WTC11 (cell line): Measurements from ENCODE around the gene PES1. TPM values are rescaled to one million over a fixed set of nuclear protein-coding genes. Genes with fewer than 3 reads are reported as not detected.

Experiments
- ATAC-seq: fragments of 200-7000 bp; cut with Tn5 transposase; 2 replicates; pipeline ENCODE4 v1.10.0; 2021; ENCODE audit warnings: mild to moderate bottlenecking, moderate library complexity
- CTCF ChIA-PET: fragments of 300-600 bp; sonication (Branson Sonifier 250); formaldehyde crosslinking; loops from one replicate; lab custom pipeline; 2021; ENCODE audit warnings: antibody characterized with exemption; lab: Charles Lee
- POLR2A ChIA-PET: fragments of 350-600 bp; sonication (Branson Sonifier 250); formaldehyde crosslinking; loops from one replicate; lab custom pipeline; 2021; ENCODE audit warnings: antibody characterized with exemption; lab: Charles Lee
- DNase-seq: peaks from one replicate; pipeline ENCODE4 v3.0.0; 2021; ENCODE audit warnings: low spot score
- H3K27ac Mint-ChIP-seq: 2 replicates; pipeline ENCODE4 v1.8.0; 2021; ENCODE audit warnings: mixed read lengths
- H3K27me3 Mint-ChIP-seq: 2 replicates; pipeline ENCODE4 v1.8.0; 2021; ENCODE audit warnings: low read depth, mild to moderate bottlenecking, moderate library complexity, mixed read lengths
- H3K36me3 Mint-ChIP-seq: 2 replicates; pipeline ENCODE4 v1.8.0; 2021; ENCODE audit warnings: mixed read lengths
- H3K4me1 Mint-ChIP-seq: 2 replicates; pipeline ENCODE4 v1.8.0; 2022; ENCODE audit warnings: mixed read lengths
- H3K4me3 Mint-ChIP-seq: 2 replicates; pipeline ENCODE4 v1.8.0; 2021; ENCODE audit warnings: mild to moderate bottlenecking, moderate library complexity, mixed read lengths
- H3K9me3 Mint-ChIP-seq: 2 replicates; pipeline ENCODE4 v1.8.0; 2021; ENCODE audit warnings: mixed read lengths
- ATF2 ChIP-seq: sonication (generic); formaldehyde crosslinking; IDR thresholded peaks from 2 replicates; pipeline ENCODE4 v1.8.1; 2022; ENCODE audit warnings: low read depth, missing genetic modification reagents, borderline replicate concordance
- CDX4 ChIP-seq: fragments of 250-450 bp; sonication (Bioruptor Pico); IDR thresholded peaks from 2 replicates; pipeline ENCODE4 v1.9.0; 2021; ENCODE audit warnings: moderate library complexity, mild to moderate bottlenecking, inconsistent platforms, borderline replicate concordance
- CREB1 ChIP-seq: sonication (generic); formaldehyde crosslinking; IDR thresholded peaks from 2 replicates; pipeline ENCODE4 v1.8.0; 2023; ENCODE audit warnings: mild to moderate bottlenecking, missing genetic modification reagents
- E2F1 ChIP-seq: sonication (generic); formaldehyde crosslinking; IDR thresholded peaks from 2 replicates; pipeline ENCODE4 v1.8.0; 2022; ENCODE audit warnings: mild to moderate bottlenecking, missing genetic modification reagents
- ESRRA ChIP-seq: sonication (generic); formaldehyde crosslinking; IDR thresholded peaks from 2 replicates; pipeline ENCODE4 v1.8.1; 2022; ENCODE audit warnings: mild to moderate bottlenecking, missing genetic modification reagents, borderline replicate concordance
- FOXJ3 ChIP-seq: sonication (generic); formaldehyde crosslinking; IDR thresholded peaks from 2 replicates; pipeline ENCODE4 v1.9.0; 2021; ENCODE audit warnings: missing genetic modification reagents, mild to moderate bottlenecking, borderline replicate concordance
- FOXK1 ChIP-seq: sonication (generic); formaldehyde crosslinking; IDR thresholded peaks from 2 replicates; pipeline ENCODE4 v1.8.0; 2022; ENCODE audit warnings: mild to moderate bottlenecking, moderate library complexity, missing genetic modification reagents
- GABPB1 ChIP-seq: sonication (generic); formaldehyde crosslinking; IDR thresholded peaks from 2 replicates; pipeline ENCODE4 v1.8.1; 2023; ENCODE audit warnings: mild to moderate bottlenecking, missing genetic modification reagents
- NFATC4 ChIP-seq: fragments of 250-450 bp; sonication (Bioruptor Pico); IDR thresholded peaks from 2 replicates; pipeline ENCODE4 v1.9.0; 2021; ENCODE audit warnings: mild to moderate bottlenecking
- SMAD4 ChIP-seq: sonication (generic); formaldehyde crosslinking; IDR thresholded peaks from 2 replicates; pipeline ENCODE4 v1.8.0; 2022; ENCODE audit warnings: mild to moderate bottlenecking, missing genetic modification reagents
- SOX15 ChIP-seq: fragments of 250-450 bp; sonication (Bioruptor Pico); IDR thresholded peaks from 2 replicates; pipeline ENCODE4 v1.9.0; 2021; ENCODE audit warnings: mild to moderate bottlenecking
- SP1 ChIP-seq: sonication (generic); formaldehyde crosslinking; conservative IDR thresholded peaks from 2 replicates; pipeline ENCODE4 v1.8.1; 2022; ENCODE audit warnings: missing genetic modification reagents
- USF1 ChIP-seq: sonication (generic); formaldehyde crosslinking; IDR thresholded peaks from 2 replicates; pipeline ENCODE4 v1.8.0; 2022; ENCODE audit warnings: mild to moderate bottlenecking, missing genetic modification reagents
- ZNF532 ChIP-seq: fragments of 250-450 bp; sonication (Bioruptor Pico); IDR thresholded peaks from 2 replicates; pipeline ENCODE4 v1.9.0; 2021; ENCODE audit warnings: mild to moderate bottlenecking, borderline replicate concordance
- total RNA-seq: library from RNA; stranded (reverse); gene quantifications from 3 replicates; pipeline ENCODE4 v1.2.3, GENCODE V29; 2021

Gene PES1
- total RNA-seq, 1 experiment from 2014 or later, result 128 TPM

GRCh38 chr22:30598986-30599385, 7.3 kb upstream of the PES1 start (continued):
- no peak for TF ChIP-seq NFATC4 (CRISPR knock-in tag)
- TF ChIP-seq E2F1 (CRISPR knock-in tag), result no peak
- no peak for TF ChIP-seq ATF2 (CRISPR knock-in tag)
- TF ChIP-seq SP1 (CRISPR knock-in tag), result no peak
- no peak for TF ChIP-seq SOX15 (CRISPR knock-in tag)
- no peak for TF ChIP-seq ESRRA (CRISPR knock-in tag)
- no peak for TF ChIP-seq GABPB1 (CRISPR knock-in tag)

GRCh38 chr22:30596886-30597285, 5.2 kb upstream of the PES1 start:
- no peak for DNase-seq
- H3K4me1 Mint-ChIP-seq, result no peaks in the 10 kb centered on the region; the same call in 1 of the 2 replicates

More at GRCh38 chr22:30596886-30597285, 5.2 kb upstream of the PES1 start:
- no peaks in the 10 kb centered on the region for H3K36me3 Mint-ChIP-seq
- ChIA-PET POLR2A (interaction anchor here (0.7 kb wide), 1 partner anchor 9 kb away, joined by 3 read pairs; no protein-coding TSS in a partner anchor), CTCF (interaction anchor here (0.8 to 2.1 kb wide), 5 partner anchors 10 to 209 kb away, joined by 3 to 10 read pairs (median 3); partner anchors contain the start of gene TCN2)
- H3K9me3 Mint-ChIP-seq, result peaks cover 4% of the 10 kb centered on the region; the same call in 1 of the 2 replicates
- H3K4me3 Mint-ChIP-seq, result no peak overlapping the region
- TF ChIP-seq CDX4 (CRISPR knock-in tag), result no peak
- TF ChIP-seq FOXK1 (CRISPR knock-in tag), result no peak
- no peak for TF ChIP-seq FOXJ3 (CRISPR knock-in tag)
- no peak for TF ChIP-seq SMAD4 (CRISPR knock-in tag)
- TF ChIP-seq CREB1 (CRISPR knock-in tag), result no peak
- TF ChIP-seq ZNF532 (CRISPR knock-in tag), result no peak
- TF ChIP-seq USF1 (CRISPR knock-in tag), result no peak
- peaks cover 24% of the 10 kb centered on the region for H3K27me3 Mint-ChIP-seq
- ATAC-seq, result no peak
- no peak overlapping the region for H3K27ac Mint-ChIP-seq
